Ammon's horn (tissue), 1 donor: ENCODE measurements around the gene RAD18.

ENCODE experiments used
- DNase-seq: peaks from one replicate; pipeline ENCODE4 v3.0.0-alpha.2; 2016; ENCODE audit warnings: low spot score

RAD18 gene

DNA sequence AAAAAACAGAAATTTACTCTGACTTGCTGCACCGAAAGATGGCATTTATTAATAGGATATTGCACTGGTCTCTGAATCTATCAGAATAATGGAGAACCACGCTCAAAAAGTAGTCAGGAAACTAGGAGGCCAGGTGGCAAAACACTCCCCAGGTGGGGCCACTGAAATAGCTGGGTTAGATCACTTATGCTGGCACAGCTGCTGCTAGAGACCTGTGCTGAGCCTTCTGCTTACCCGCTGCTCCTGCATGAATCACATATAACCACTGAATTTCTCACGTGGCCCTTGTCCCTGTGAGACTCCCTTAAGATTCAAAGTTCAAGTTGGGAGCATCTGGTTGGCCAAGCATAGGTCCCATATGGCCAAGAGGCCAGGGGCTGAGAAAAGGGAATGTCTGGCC is 127.9 kb downstream of the RAD18 start:
- no peak for DNase-seq

DNA sequence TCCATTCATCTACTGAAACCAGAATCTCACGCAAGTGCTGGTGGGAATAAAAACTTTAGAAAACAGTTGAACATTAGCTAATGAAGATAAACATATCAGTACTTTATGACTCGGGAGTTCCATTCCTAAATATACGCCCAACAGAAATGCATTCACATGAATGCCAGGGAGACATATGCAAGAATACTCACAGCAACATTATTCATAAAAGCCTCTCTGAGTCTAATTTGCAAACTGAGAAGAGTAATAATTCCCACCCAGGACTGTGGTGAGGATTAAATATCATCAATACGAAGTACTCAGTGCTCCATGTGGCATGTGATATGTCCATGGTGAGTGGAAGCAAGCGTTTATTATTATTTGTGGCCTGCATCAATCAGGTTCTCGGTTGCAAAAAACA is 128.3 kb downstream of the RAD18 start:
- no peak for DNase-seq

DNA sequence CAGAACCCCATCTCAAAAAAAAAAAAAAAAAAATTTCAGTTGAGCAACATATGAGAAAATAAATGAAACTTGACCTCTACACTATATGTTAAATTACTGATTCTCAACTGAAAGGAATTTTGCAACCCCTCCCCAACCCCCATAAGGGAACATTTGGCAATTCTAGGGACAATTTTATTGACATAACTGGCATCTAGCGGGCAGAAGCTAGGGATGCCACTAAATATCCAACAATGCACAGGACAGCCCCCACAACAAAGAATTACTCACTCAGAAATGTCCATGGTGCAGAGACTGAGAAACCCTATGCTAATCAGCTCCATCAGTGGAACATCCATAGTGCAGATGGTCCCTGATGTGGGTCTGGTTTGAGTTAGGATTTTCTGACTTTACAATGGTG is 135.6 kb downstream of the RAD18 start:
- no peak for DNase-seq
